ENCODE data around the gene MBNL1. TPM values are rescaled to one million over a fixed set of nuclear protein-coding genes. Genes with fewer than 3 reads are reported as not detected.
A peak's percentile ranks its signal among the peaks of the same experiment; 100 is the strongest.

The MBNL1 gene
- total and polyA plus RNA-seq, 2 of the 13 experiments (the other 11 are each of a cell fraction or from before 2014, with no cell fraction given) = 27.1 to 55.4 TPM

DNA sequence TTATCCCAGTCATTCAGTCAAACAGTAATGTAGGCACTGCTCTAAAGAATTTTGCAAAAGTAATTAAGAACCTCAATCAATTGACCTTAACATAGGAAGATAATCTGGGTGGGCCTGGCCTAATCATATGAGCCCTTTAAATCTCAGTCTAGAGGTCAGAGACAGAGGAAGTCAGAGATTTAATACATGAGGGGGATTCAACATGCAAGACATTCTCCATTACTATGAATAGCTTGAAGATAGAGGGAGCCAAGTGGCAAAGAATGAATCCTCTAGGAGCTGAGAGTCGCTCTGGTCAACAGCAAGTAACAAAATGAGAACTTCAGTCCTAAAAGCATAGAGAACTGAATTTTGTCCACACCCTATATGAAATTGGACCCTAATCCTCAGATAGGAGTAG, 39.0 kb upstream of the MBNL1 start (continued):
- TF ChIP-seq, protein P1, sequence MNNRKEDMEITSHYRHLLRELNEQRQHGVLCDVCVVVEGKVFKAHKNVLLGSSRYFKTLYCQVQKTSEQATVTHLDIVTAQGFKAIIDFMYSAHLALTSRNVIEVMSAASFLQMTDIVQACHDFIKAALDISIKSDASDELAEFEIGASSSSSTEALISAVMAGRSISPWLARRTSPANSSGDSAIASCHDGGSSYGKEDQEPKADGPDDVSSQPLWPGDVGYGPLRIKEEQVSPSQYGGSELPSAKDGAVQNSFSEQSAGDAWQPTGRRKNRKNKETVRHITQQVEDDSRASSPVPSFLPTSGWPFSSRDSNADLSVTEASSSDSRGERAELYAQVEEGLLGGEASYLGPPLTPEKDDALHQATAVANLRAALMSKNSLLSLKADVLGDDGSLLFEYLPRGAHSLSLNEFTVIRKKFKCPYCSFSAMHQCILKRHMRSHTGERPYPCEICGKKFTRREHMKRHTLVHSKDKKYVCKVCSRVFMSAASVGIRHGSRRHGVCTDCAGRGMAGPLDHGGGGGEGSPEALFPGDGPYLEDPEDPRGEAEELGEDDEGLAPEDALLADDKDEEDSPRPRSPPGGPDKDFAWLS (CRISPR knock-in tag; IDR thresholded peaks at IDR 0.05; ENCODE audit: borderline replicate concordance) = no peak
- TF ChIP-seq ZNF530 (CRISPR knock-in tag; IDR thresholded peaks at IDR 0.05; ENCODE audit: low read depth) (no peak), SMAD1 (CRISPR knock-in tag; IDR thresholded peaks at IDR 0.05; ENCODE audit: borderline replicate concordance, low read depth) (no peak)

DNA sequence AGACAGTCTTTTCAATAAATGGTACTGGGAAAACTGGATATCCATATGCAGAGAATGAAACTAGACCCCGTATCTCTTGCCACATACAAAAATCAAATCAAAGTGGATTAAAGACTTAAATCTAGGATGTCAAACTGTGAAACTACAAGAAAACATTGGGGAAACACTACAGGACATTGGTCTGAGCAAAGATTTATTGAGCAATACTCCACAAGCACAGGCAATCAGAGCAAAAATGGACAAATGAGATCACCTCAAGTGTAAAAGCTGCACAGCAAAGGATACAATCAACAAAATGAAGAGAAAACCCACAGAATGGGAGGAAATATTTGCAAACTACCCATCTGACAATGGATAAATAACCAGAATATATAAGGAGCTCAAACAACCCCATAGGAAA, 38.4 kb upstream of the MBNL1 start:
- no peak overlapping the region for H3K27ac ChIP-seq (ENCODE audit: extremely low read length, insufficient read depth, low read length)
- intact Hi-C loops (cut with micrococcal nuclease; ENCODE audit: unreplicated experiment) (no loop called here), in situ Hi-C loops (cut with HindIII; ENCODE audit: extremely low pct_ligation_motif_present, low pct_unique_long_range_greater_than_20kb) (no loop called here)
- H3K79me2 ChIP-seq (ENCODE audit: insufficient read depth, low read length) = no peaks in the 10 kb centered on the region
- H3K4me3 ChIP-seq (replicated peaks in 1 of 3; ENCODE audit: insufficient read depth in 1 of 3, low read depth in 2 of 3, low read length in 3 of 3) = no peak overlapping the region
- ChIA-PET POLR2A (no interaction called here), CTCF (ENCODE audit: low intra/inter-chr PET ratio, low total read pairs) (interaction anchor here (1.6 kb wide), 1 partner anchor 213 kb away, joined by 6 read pairs; no protein-coding TSS in a partner anchor)
- WGBS (ENCODE audit: low lambda C conversion rate) = 26% methylated on average over 1 of the region's 1 CpG
- H3K9ac ChIP-seq (ENCODE audit: insufficient read depth, low read depth, low read length) = no peak overlapping the region
- no peak overlapping the region for H3K4me2 ChIP-seq (ENCODE audit: low read depth, low read length)
- ATAC-seq = no peak
- H3K36me3 ChIP-seq (replicated peaks in 1 of 2; ENCODE audit: control insufficient read depth in 1 of 2, insufficient read depth in 2 of 2, low read length in 2 of 2) = no peaks in the 10 kb centered on the region
- FAIRE-seq = no peak
- DNase-seq (ENCODE audit: low spot score) = no peak
- H4K20me1 ChIP-seq (ENCODE audit: insufficient read depth, low read length) = no peaks in the 10 kb centered on the region
- no peak overlapping the region for H2AFZ ChIP-seq (ENCODE audit: low read length)
- no peak for TF ChIP-seq ZSCAN20 (CRISPR knock-in tag; IDR thresholded peaks at IDR 0.05; ENCODE audit: borderline replicate concordance)
- peak; percentile 73; the same call in 1 of the 2 replicates for TF ChIP-seq CEBPB (IDR thresholded peaks at IDR 0.05; ENCODE audit: borderline replicate concordance, low read depth, low read length)
- no peaks in the 10 kb centered on the region for H3K9me3 ChIP-seq (ENCODE audit: low read length)
- no peaks in the 10 kb centered on the region for H3K27me3 ChIP-seq (ENCODE audit: control insufficient read depth in 1 of 2, insufficient read depth in 2 of 2, low read length in 2 of 2)
- H3K4me1 ChIP-seq (ENCODE audit: insufficient read depth, low read length) = no peaks in the 10 kb centered on the region
- BruUV-seq (replicated peaks) = no TSS peak

DNA sequence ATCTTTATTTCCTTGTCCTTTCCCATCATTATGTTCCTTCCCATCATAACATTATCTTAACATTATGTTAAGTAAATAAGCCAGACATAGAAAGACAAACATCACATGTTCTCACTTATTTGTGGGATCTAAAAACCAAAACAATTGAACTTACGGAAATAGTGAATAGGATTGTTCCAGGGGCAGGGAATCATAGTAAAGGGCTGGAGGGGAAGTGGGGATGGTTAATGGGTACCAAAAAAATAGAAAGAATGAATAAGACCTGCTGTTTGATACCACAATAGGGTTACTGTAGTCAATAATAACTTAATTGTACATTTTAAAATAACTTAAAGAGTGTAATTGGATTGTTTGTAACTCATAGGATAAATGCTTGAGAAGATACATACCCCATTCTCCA, 36.7 kb upstream of the MBNL1 start:
- BruUV-seq (replicated peaks) = no TSS peak
- CTCF ChIA-PET (ENCODE audit: low intra/inter-chr PET ratio, low total read pairs) = no interaction called here
- 79% methylated on average over 1 of the region's 1 CpG for WGBS (ENCODE audit: low lambda C conversion rate)

More for the DNA sequence above, 36.7 kb upstream of the MBNL1 start:
- no peak for ATAC-seq
- no peak for DNase-seq (ENCODE audit: low spot score)
- H3K27ac ChIP-seq (ENCODE audit: extremely low read length, insufficient read depth, low read length) = no peak overlapping the region
- H4K20me1 ChIP-seq (ENCODE audit: insufficient read depth, low read length) = no peaks in the 10 kb centered on the region
- H3K4me1 ChIP-seq (ENCODE audit: insufficient read depth, low read length) = no peaks in the 10 kb centered on the region
- no peak overlapping the region for H3K9ac ChIP-seq (ENCODE audit: insufficient read depth, low read depth, low read length)
- TF ChIP-seq SRSF9 (IDR thresholded peaks at IDR 0.05; ENCODE audit: borderline replicate concordance, insufficient read depth, low read depth, low read length, poor library complexity, severe bottlenecking) = no peak
- TF ChIP-seq KLF9 (CRISPR knock-in tag; IDR thresholded peaks at IDR 0.05; ENCODE audit: low read depth) = no peak
- no peak for TF ChIP-seq NFYB (CRISPR knock-in tag; IDR thresholded peaks at IDR 0.05)
- TF ChIP-seq TBX3 (IDR thresholded peaks at IDR 0.05; ENCODE audit: borderline replicate concordance) = no peak
- TF ChIP-seq, protein P2, sequence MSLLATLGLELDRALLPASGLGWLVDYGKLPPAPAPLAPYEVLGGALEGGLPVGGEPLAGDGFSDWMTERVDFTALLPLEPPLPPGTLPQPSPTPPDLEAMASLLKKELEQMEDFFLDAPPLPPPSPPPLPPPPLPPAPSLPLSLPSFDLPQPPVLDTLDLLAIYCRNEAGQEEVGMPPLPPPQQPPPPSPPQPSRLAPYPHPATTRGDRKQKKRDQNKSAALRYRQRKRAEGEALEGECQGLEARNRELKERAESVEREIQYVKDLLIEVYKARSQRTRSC (CRISPR knock-in tag; IDR thresholded peaks at IDR 0.05; ENCODE audit: low read depth) = no peak
- TF ChIP-seq HHEX (CRISPR knock-in tag; IDR thresholded peaks at IDR 0.05) = no peak
- no peak for TF ChIP-seq SUZ12 (IDR thresholded peaks at IDR 0.05; ENCODE audit: low read depth, low read length)
- no peak overlapping the region for H3K4me2 ChIP-seq (ENCODE audit: low read depth, low read length)
- intact Hi-C loops (cut with micrococcal nuclease; ENCODE audit: unreplicated experiment) (no loop called here), in situ Hi-C loops (cut with HindIII; ENCODE audit: extremely low pct_ligation_motif_present, low pct_unique_long_range_greater_than_20kb) (no loop called here)
- POLR2A ChIA-PET = no interaction called here
- no peaks in the 10 kb centered on the region for H3K27me3 ChIP-seq (ENCODE audit: control insufficient read depth in 1 of 2, insufficient read depth in 2 of 2, low read length in 2 of 2)
- FAIRE-seq = no peak
- no peaks in the 10 kb centered on the region for H3K36me3 ChIP-seq (replicated peaks in 1 of 2; ENCODE audit: control insufficient read depth in 1 of 2, insufficient read depth in 2 of 2, low read length in 2 of 2)
- H3K9me3 ChIP-seq (ENCODE audit: low read length) = no peaks in the 10 kb centered on the region
- H2AFZ ChIP-seq (ENCODE audit: low read length) = no peak overlapping the region
- no peaks in the 10 kb centered on the region for H3K79me2 ChIP-seq (ENCODE audit: insufficient read depth, low read length)
- no peak overlapping the region for H3K4me3 ChIP-seq (replicated peaks in 1 of 3; ENCODE audit: insufficient read depth in 1 of 3, low read depth in 2 of 3, low read length in 3 of 3)
